ENCODE results near the gene IGSF6.

DNA sequence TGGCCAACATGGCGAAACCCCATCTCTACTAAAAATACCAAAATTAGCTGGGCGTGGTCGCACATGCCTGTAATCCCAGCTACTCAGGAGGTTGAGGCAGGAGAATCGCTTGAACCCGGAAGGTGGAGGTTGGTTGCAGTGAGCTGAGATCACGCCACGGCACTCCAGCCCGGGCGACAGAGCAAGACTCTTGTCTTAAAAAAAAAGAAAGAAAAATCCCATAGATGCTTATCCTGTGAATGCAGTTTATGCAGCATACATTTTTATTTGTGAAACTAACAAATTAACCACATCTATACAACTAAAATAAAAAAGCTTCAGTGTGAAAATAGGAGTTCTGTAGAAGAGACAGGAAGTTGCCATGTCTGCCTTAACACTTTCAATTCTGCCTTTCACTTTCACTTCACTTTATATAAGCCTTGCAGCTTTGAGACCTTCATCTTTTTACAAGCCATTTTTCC lies 7.1 kb downstream of the IGSF6 start:
- TF ChIP-seq POLR2A (IDR thresholded peaks at IDR 0.05; ENCODE audit: low read length) (no peak), GATA1 (IDR thresholded peaks at IDR 0.05; ENCODE audit: low read depth, low read length) (no peak)
